Stimulated activated memory B cell treated with anti-CD40 and anti-IgM and Interleukin-4, amounts not matched to agents 10 μg/mL and 1 μg/mL and 100 μg/mL, for 72 hours (primary cell): ENCODE results near the gene ALAD.
"Not testable (repeated sequence)": the region's sequence is repeated elsewhere in the genome, so short reads cannot be mapped to it uniquely, and the experiment has no call there.

Experiments
- ATAC-seq: fragments of 150-1000 bp; cut with Tn5 transposase; 2 replicates; pipeline ENCODE4 v1.10.0; 2021
- H3K27ac Mint-ChIP-seq: one replicate; pipeline ENCODE4 v1.8.0; 2022; ENCODE audit warnings: mild to moderate bottlenecking, mixed read lengths
- H3K27me3 Mint-ChIP-seq: one replicate; pipeline ENCODE4 v1.8.0; 2022; ENCODE audit warnings: mixed read lengths
- H3K36me3 Mint-ChIP-seq: one replicate; pipeline ENCODE4 v1.8.0; 2022; ENCODE audit warnings: mixed read lengths
- H3K4me1 Mint-ChIP-seq: one replicate; pipeline ENCODE4 v1.8.0; 2022; ENCODE audit warnings: mixed read lengths
- H3K4me3 Mint-ChIP-seq: one replicate; pipeline ENCODE4 v1.8.0; 2022; ENCODE audit warnings: mild to moderate bottlenecking, moderate library complexity, mixed read lengths
- H3K9me3 Mint-ChIP-seq: one replicate; pipeline ENCODE4 v1.8.0; 2022; ENCODE audit warnings: mixed read lengths

Gene ALAD

GRCh38 chr9:113368982-113369854 lies 31.9 kb downstream of the ALAD start:
- H3K9me3 Mint-ChIP-seq = no peaks in the 10 kb centered on the region
- no peaks in the 10 kb centered on the region for H3K27me3 Mint-ChIP-seq
- H3K4me3 Mint-ChIP-seq = no peak overlapping the region
- peaks cover 11% of the 10 kb centered on the region for H3K36me3 Mint-ChIP-seq
- no peak overlapping the region for H3K27ac Mint-ChIP-seq
- H3K4me1 Mint-ChIP-seq = no peaks in the 10 kb centered on the region
- ATAC-seq = no peak

- no peak overlapping the region for H3K4me3 Mint-ChIP-seq
- no peak for ATAC-seq
- H3K27me3 Mint-ChIP-seq = no peaks in the 10 kb centered on the region
- no peak overlapping the region for H3K27ac Mint-ChIP-seq
- no peaks in the 10 kb centered on the region for H3K4me1 Mint-ChIP-seq
- no peaks in the 10 kb centered on the region for H3K9me3 Mint-ChIP-seq
- H3K36me3 Mint-ChIP-seq = peaks cover 11% of the 10 kb centered on the region
Measured at GRCh38 chr9:113368348-113368981, 32.6 kb downstream of the ALAD start.

- H3K9me3 Mint-ChIP-seq, H3K4me1 Mint-ChIP-seq, H3K36me3 Mint-ChIP-seq, ATAC-seq, H3K4me3 Mint-ChIP-seq, H3K27ac Mint-ChIP-seq, H3K27me3 Mint-ChIP-seq: not testable (repeated sequence)
Measured at GRCh38 chr9:113365652-113366051, 35.4 kb downstream of the ALAD start.

- Mint-ChIP-seq H3K4me1 (no peaks in the 10 kb centered on the region), H3K27ac (no peak overlapping the region), H3K4me3 (no peak overlapping the region), H3K27me3 (no peaks in the 10 kb centered on the region), H3K9me3 (no peaks in the 10 kb centered on the region), H3K36me3 (no peaks in the 10 kb centered on the region)
- ATAC-seq = no peak
Measured at GRCh38 chr9:113364951-113365350, 36.1 kb downstream of the ALAD start.

GRCh38 chr9:113363336-113363735 lies 37.7 kb downstream of the ALAD start:
- no peak for ATAC-seq
- Mint-ChIP-seq H3K36me3 (no peaks in the 10 kb centered on the region), H3K4me3 (no peak overlapping the region), H3K9me3 (no peaks in the 10 kb centered on the region), H3K27ac (no peak overlapping the region), H3K27me3 (no peaks in the 10 kb centered on the region), H3K4me1 (no peaks in the 10 kb centered on the region)

GRCh38 chr9:113361304-113362018 lies 39.6 kb downstream of the ALAD start:
- ATAC-seq = no peak
- Mint-ChIP-seq H3K27ac (no peak overlapping the region), H3K4me1 (no peaks in the 10 kb centered on the region), H3K4me3 (no peak overlapping the region), H3K36me3 (no peaks in the 10 kb centered on the region), H3K9me3 (no peaks in the 10 kb centered on the region), H3K27me3 (no peaks in the 10 kb centered on the region)

- no peak for ATAC-seq
- H3K36me3 Mint-ChIP-seq = no peaks in the 10 kb centered on the region
Measured at GRCh38 chr9:113360242-113360842, 40.7 kb downstream of the ALAD start.

GRCh38 chr9:113359385-113359784 lies 41.7 kb downstream of the ALAD start:
- no peak overlapping the region for H3K27ac Mint-ChIP-seq
- H3K36me3 Mint-ChIP-seq = no peaks in the 10 kb centered on the region
- no peaks in the 10 kb centered on the region for H3K4me1 Mint-ChIP-seq
- no peaks in the 10 kb centered on the region for H3K9me3 Mint-ChIP-seq
- H3K4me3 Mint-ChIP-seq = no peak overlapping the region
- H3K27me3 Mint-ChIP-seq = no peaks in the 10 kb centered on the region
- ATAC-seq = no peak

More at GRCh38 chr9:113360242-113360842, 40.7 kb downstream of the ALAD start:
- no peaks in the 10 kb centered on the region for H3K27me3 Mint-ChIP-seq
- H3K4me1 Mint-ChIP-seq = no peaks in the 10 kb centered on the region
- H3K9me3 Mint-ChIP-seq = no peaks in the 10 kb centered on the region
- H3K4me3 Mint-ChIP-seq = no peak overlapping the region
- no peak overlapping the region for H3K27ac Mint-ChIP-seq

- no peak overlapping the region for H3K4me3 Mint-ChIP-seq
- H3K9me3 Mint-ChIP-seq = no peaks in the 10 kb centered on the region
- no peak overlapping the region for H3K27ac Mint-ChIP-seq
- no peaks in the 10 kb centered on the region for H3K36me3 Mint-ChIP-seq
- H3K4me1 Mint-ChIP-seq = peaks cover 11% of the 10 kb centered on the region
- no peak for ATAC-seq
- H3K27me3 Mint-ChIP-seq = peaks cover 13% of the 10 kb centered on the region
Measured at GRCh38 chr9:113356686-113357292, 44.3 kb downstream of the ALAD start.

GRCh38 chr9:113355040-113355596 lies 46.0 kb downstream of the ALAD start:
- no peaks in the 10 kb centered on the region for H3K36me3 Mint-ChIP-seq
- peaks cover 23% of the 10 kb centered on the region for H3K27me3 Mint-ChIP-seq
- H3K4me1 Mint-ChIP-seq = peaks cover 25% of the 10 kb centered on the region
- no peak for ATAC-seq
- H3K4me3 Mint-ChIP-seq = no peak overlapping the region
- H3K9me3 Mint-ChIP-seq = no peaks in the 10 kb centered on the region
- no peak overlapping the region for H3K27ac Mint-ChIP-seq

GRCh38 chr9:113352411-113352810 lies 48.7 kb downstream of the ALAD start:
- H3K4me1 Mint-ChIP-seq = peaks cover 29% of the 10 kb centered on the region
- peaks cover 26% of the 10 kb centered on the region for H3K27me3 Mint-ChIP-seq
- no peak for ATAC-seq
- H3K4me3 Mint-ChIP-seq = no peak overlapping the region
- no peaks in the 10 kb centered on the region for H3K36me3 Mint-ChIP-seq
- no peaks in the 10 kb centered on the region for H3K9me3 Mint-ChIP-seq
- H3K27ac Mint-ChIP-seq = no peak overlapping the region

- no peak overlapping the region for H3K27ac Mint-ChIP-seq
- no peak for ATAC-seq
- no peaks in the 10 kb centered on the region for H3K36me3 Mint-ChIP-seq
- H3K27me3 Mint-ChIP-seq = peaks cover 26% of the 10 kb centered on the region
- no peak overlapping the region for H3K4me3 Mint-ChIP-seq
- peaks cover 29% of the 10 kb centered on the region for H3K4me1 Mint-ChIP-seq
- H3K9me3 Mint-ChIP-seq = no peaks in the 10 kb centered on the region
Measured at GRCh38 chr9:113352006-113352405, 49.1 kb downstream of the ALAD start.

- peak overlapping the region; percentile 77 for H3K4me3 Mint-ChIP-seq
- no peaks in the 10 kb centered on the region for H3K36me3 Mint-ChIP-seq
- H3K27me3 Mint-ChIP-seq = peaks cover 26% of the 10 kb centered on the region
- peak; percentile 76 for ATAC-seq
- peaks cover 29% of the 10 kb centered on the region for H3K4me1 Mint-ChIP-seq
- no peaks in the 10 kb centered on the region for H3K9me3 Mint-ChIP-seq
- H3K27ac Mint-ChIP-seq = no peak overlapping the region
Measured at GRCh38 chr9:113350937-113351336, 50.1 kb downstream of the ALAD start.

- H3K27me3 Mint-ChIP-seq = peaks cover 26% of the 10 kb centered on the region
Measured at GRCh38 chr9:113350107-113350661, 50.9 kb downstream of the ALAD start.

More at GRCh38 chr9:113350107-113350661, 50.9 kb downstream of the ALAD start:
- peak overlapping the region; percentile 77 for H3K4me3 Mint-ChIP-seq
- H3K4me1 Mint-ChIP-seq = peaks cover 29% of the 10 kb centered on the region
- peak overlapping the region; percentile 62 for H3K27ac Mint-ChIP-seq
- no peaks in the 10 kb centered on the region for H3K9me3 Mint-ChIP-seq
- no peaks in the 10 kb centered on the region for H3K36me3 Mint-ChIP-seq
- no peak for ATAC-seq
